ENCODE data around the gene TMEM184A. TPM values are rescaled to one million over a fixed set of nuclear protein-coding genes. Genes with fewer than 3 reads are reported as not detected.
A peak's percentile ranks its signal among the peaks of the same experiment; 100 is the strongest.

The TMEM184A gene
- total and polyA plus RNA-seq, 2 donors (not counting 1 experiment from before 2014, with no cell fraction given), result not detected

GRCh38 chr7:1512781-1513656, 43.0 kb downstream of the TMEM184A start:
- Histone ChIP-seq H3K9ac (ENCODE audit: low read length) (peak overlapping the region; percentile 45), H3K27ac (ENCODE audit: low read length in 2 of 2) (peak overlapping the region; percentile 63 to 64), H4K20me1 (ENCODE audit: control insufficient read depth, insufficient read depth, low read length, poor library complexity, severe bottlenecking) (no peaks in the 10 kb centered on the region), H3K27me3 (replicated peaks in 1 of 4; ENCODE audit: control extremely low read depth in 1 of 4, control insufficient read depth in 3 of 4, insufficient read depth in 4 of 4, low read length in 3 of 4) (peaks cover 0 to 2% (median 0%) of the 10 kb centered on the region in 4 experiments), H2AFZ (ENCODE audit: insufficient read depth, low read depth, low read length, poor library complexity, severe bottlenecking) (peak overlapping the region; percentile 81), H3K4me1 (ENCODE audit: control insufficient read depth in 2 of 2, insufficient read depth in 2 of 2, low read length in 2 of 2) (peaks cover 36 to 45% of the 10 kb centered on the region in 2 donors), H3K4me3 (ENCODE audit: control extremely low read depth in 1 of 5, extremely low read depth in 1 of 5, insufficient read depth in 1 of 5, low read depth in 2 of 5, low read length in 4 of 5) (peak overlapping the region in 4 of 5 experiments; percentile 18 to 50 (median 29)), H3K4me2 (replicated peaks; ENCODE audit: low read depth, low read length, poor library complexity, severe bottlenecking) (peak overlapping the region; percentile 92), H3K79me2 (ENCODE audit: control insufficient read depth, insufficient read depth, low read length) (no peaks in the 10 kb centered on the region), H3K36me3 (replicated peaks in 1 of 2; ENCODE audit: control extremely low read depth in 1 of 2, control insufficient read depth in 1 of 2, extremely low read depth in 1 of 2, insufficient read depth in 2 of 2, low read length in 1 of 2) (no peaks in the 10 kb centered on the region), H3K9me3 (ENCODE audit: control extremely low read depth in 1 of 3, control insufficient read depth in 2 of 3, insufficient read depth in 1 of 3, low read length in 2 of 3) (peaks cover 0 to 3% (median 0%) of the 10 kb centered on the region in 3 donors)
- DNase-seq (peak; percentile 82), ATAC-seq (ENCODE audit: low read depth) (peak; percentile 87)
- POLR2A ChIA-PET, result interaction anchor here (0.7 to 1.5 kb wide), 3 partner anchors 17 to 31 kb away, joined by 3 to 6 read pairs (median 6); no protein-coding TSS in a partner anchor
- H3K27me3 Mint-ChIP-seq, result no peaks in the 10 kb centered on the region
- peaks cover 36% of the 10 kb centered on the region for H3K4me1 Mint-ChIP-seq
- peak overlapping the region; percentile 78 for H3K4me3 Mint-ChIP-seq
- 3% methylated on average over 26 of the region's 35 CpGs for WGBS (ENCODE audit: insufficient coverage)
- intact Hi-C loops (cut with micrococcal nuclease), result loop anchor here (1.0 to 2.0 kb wide), 2 partner anchors 9 to 18 kb away; partner anchors contain the start of genes INTS1 and MAFK
- no peak for TF ChIP-seq EZH2 (IDR thresholded peaks at IDR 0.05; ENCODE audit: borderline replicate concordance, insufficient read depth, low read depth, low read length, poor library complexity, severe bottlenecking)
- TF ChIP-seq, protein P1, sequence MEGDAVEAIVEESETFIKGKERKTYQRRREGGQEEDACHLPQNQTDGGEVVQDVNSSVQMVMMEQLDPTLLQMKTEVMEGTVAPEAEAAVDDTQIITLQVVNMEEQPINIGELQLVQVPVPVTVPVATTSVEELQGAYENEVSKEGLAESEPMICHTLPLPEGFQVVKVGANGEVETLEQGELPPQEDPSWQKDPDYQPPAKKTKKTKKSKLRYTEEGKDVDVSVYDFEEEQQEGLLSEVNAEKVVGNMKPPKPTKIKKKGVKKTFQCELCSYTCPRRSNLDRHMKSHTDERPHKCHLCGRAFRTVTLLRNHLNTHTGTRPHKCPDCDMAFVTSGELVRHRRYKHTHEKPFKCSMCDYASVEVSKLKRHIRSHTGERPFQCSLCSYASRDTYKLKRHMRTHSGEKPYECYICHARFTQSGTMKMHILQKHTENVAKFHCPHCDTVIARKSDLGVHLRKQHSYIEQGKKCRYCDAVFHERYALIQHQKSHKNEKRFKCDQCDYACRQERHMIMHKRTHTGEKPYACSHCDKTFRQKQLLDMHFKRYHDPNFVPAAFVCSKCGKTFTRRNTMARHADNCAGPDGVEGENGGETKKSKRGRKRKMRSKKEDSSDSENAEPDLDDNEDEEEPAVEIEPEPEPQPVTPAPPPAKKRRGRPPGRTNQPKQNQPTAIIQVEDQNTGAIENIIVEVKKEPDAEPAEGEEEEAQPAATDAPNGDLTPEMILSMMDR (IDR thresholded peaks at IDR 0.05), result no peak
- H3K9me3 Mint-ChIP-seq (ENCODE audit: insufficient read depth), result no peaks in the 10 kb centered on the region
- CTCF ChIA-PET, result interaction anchor here (0.7 to 1.3 kb wide), 3 partner anchors 8 to 20 kb away, joined by 3 to 5 read pairs (median 3); partner anchors contain the start of gene INTS1
- peak overlapping the region; percentile 86 for H3K27ac Mint-ChIP-seq

Data from B cell (primary cell).